ENCODE data around the gene CYP1B1.

CYP1B1 gene

GRCh38 chr2:38070438-38070837 lies 5.5 kb downstream of the CYP1B1 start:
- no peak overlapping the region for H3K9ac ChIP-seq (ENCODE audit: low read length)
- H2BK15ac ChIP-seq (replicated peaks; ENCODE audit: low read depth), result no peak overlapping the region
- H3K4me1 ChIP-seq (ENCODE audit: control insufficient read depth, low read depth, low read length), result peaks cover 5% of the 10 kb centered on the region
- no peak overlapping the region for H3K4ac ChIP-seq (ENCODE audit: low read depth, low read length)
- no peak overlapping the region for H2BK5ac ChIP-seq (ENCODE audit: low read length)
- DNase-seq, result no peak
- no CpG with 5 or more reads among the region's 3 CpGs for WGBS (ENCODE audit: extremely low coverage, insufficient coverage, low lambda C conversion rate)
- no peak overlapping the region for H3K4me2 ChIP-seq (ENCODE audit: low read length)
- no peaks in the 10 kb centered on the region for H3K79me1 ChIP-seq (ENCODE audit: low read length)
- H3K27me3 ChIP-seq (ENCODE audit: insufficient read depth, low read length, poor library complexity), result peaks cover 4% of the 10 kb centered on the region
- no peak overlapping the region for H3K56ac ChIP-seq (ENCODE audit: low read length)
- H4K8ac ChIP-seq (ENCODE audit: low read depth, low read length), result no peak overlapping the region
- H3K4me3 ChIP-seq (ENCODE audit: low read length), result no peak overlapping the region
- no peaks in the 10 kb centered on the region for H3K36me3 ChIP-seq (ENCODE audit: control insufficient read depth, insufficient read depth, low read length)
- H4K5ac ChIP-seq (ENCODE audit: low read length), result no peak overlapping the region
- no peak overlapping the region for H3K23ac ChIP-seq (ENCODE audit: low read length)
- H2BK120ac ChIP-seq (ENCODE audit: low read depth, low read length), result no peak overlapping the region
- H3K18ac ChIP-seq (ENCODE audit: low read length), result no peak overlapping the region
- no peaks in the 10 kb centered on the region for H3K79me2 ChIP-seq (ENCODE audit: control insufficient read depth, insufficient read depth, low read length)
- H3K27ac ChIP-seq (ENCODE audit: low read depth, low read length), result no peak overlapping the region
- no peak overlapping the region for H2AK5ac ChIP-seq (ENCODE audit: low read length)

- Histone ChIP-seq H2BK5ac (ENCODE audit: low read length) (no peak overlapping the region), H4K5ac (ENCODE audit: low read length) (no peak overlapping the region), H3K27me3 (ENCODE audit: insufficient read depth, low read length, poor library complexity) (no peaks in the 10 kb centered on the region), H3K27ac (ENCODE audit: low read depth, low read length) (no peak overlapping the region), H2AK5ac (ENCODE audit: low read length) (no peak overlapping the region), H3K56ac (ENCODE audit: low read length) (no peak overlapping the region), H3K4me2 (ENCODE audit: low read length) (no peak overlapping the region), H3K79me1 (ENCODE audit: low read length) (no peaks in the 10 kb centered on the region), H3K79me2 (ENCODE audit: control insufficient read depth, insufficient read depth, low read length) (no peaks in the 10 kb centered on the region), H3K18ac (ENCODE audit: low read length) (no peak overlapping the region), H3K4me3 (ENCODE audit: low read length) (no peak overlapping the region), H4K8ac (ENCODE audit: low read depth, low read length) (no peak overlapping the region), H2BK120ac (ENCODE audit: low read depth, low read length) (no peak overlapping the region), H3K4me1 (ENCODE audit: control insufficient read depth, low read depth, low read length) (no peaks in the 10 kb centered on the region), H3K36me3 (ENCODE audit: control insufficient read depth, insufficient read depth, low read length) (no peaks in the 10 kb centered on the region), H3K23ac (ENCODE audit: low read length) (no peak overlapping the region), H3K9ac (ENCODE audit: low read length) (no peak overlapping the region), H3K4ac (ENCODE audit: low read depth, low read length) (no peak overlapping the region), H2BK15ac (replicated peaks; ENCODE audit: low read depth) (no peak overlapping the region)
- DNase-seq, result no peak
- WGBS (ENCODE audit: extremely low coverage, insufficient coverage, low lambda C conversion rate), result no CpG with 5 or more reads among the region's 4 CpGs
Measured at GRCh38 chr2:38068234-38068633, 7.7 kb downstream of the CYP1B1 start.

GRCh38 chr2:38066421-38067115 lies 9.4 kb downstream of the CYP1B1 start:
- H3K9ac ChIP-seq (ENCODE audit: low read length), result no peak overlapping the region
- H3K4me2 ChIP-seq (ENCODE audit: low read length), result no peak overlapping the region
- H3K18ac ChIP-seq (ENCODE audit: low read length), result no peak overlapping the region
- no peak overlapping the region for H3K4ac ChIP-seq (ENCODE audit: low read depth, low read length)
- H3K23ac ChIP-seq (ENCODE audit: low read length), result no peak overlapping the region
- no peak overlapping the region for H4K5ac ChIP-seq (ENCODE audit: low read length)
- H2BK5ac ChIP-seq (ENCODE audit: low read length), result no peak overlapping the region
- H3K36me3 ChIP-seq (ENCODE audit: control insufficient read depth, insufficient read depth, low read length), result no peaks in the 10 kb centered on the region
- H3K4me1 ChIP-seq (ENCODE audit: control insufficient read depth, low read depth, low read length), result no peaks in the 10 kb centered on the region
- no peak overlapping the region for H2BK15ac ChIP-seq (replicated peaks; ENCODE audit: low read depth)
- WGBS (ENCODE audit: extremely low coverage, insufficient coverage, low lambda C conversion rate), result no CpG with 5 or more reads among the region's 6 CpGs
- H2BK120ac ChIP-seq (ENCODE audit: low read depth, low read length), result no peak overlapping the region
- H3K79me1 ChIP-seq (ENCODE audit: low read length), result no peaks in the 10 kb centered on the region
- H3K27me3 ChIP-seq (ENCODE audit: insufficient read depth, low read length, poor library complexity), result no peaks in the 10 kb centered on the region
- no peaks in the 10 kb centered on the region for H3K79me2 ChIP-seq (ENCODE audit: control insufficient read depth, insufficient read depth, low read length)
- no peak overlapping the region for H4K8ac ChIP-seq (ENCODE audit: low read depth, low read length)
- no peak overlapping the region for H3K56ac ChIP-seq (ENCODE audit: low read length)
- no peak overlapping the region for H2AK5ac ChIP-seq (ENCODE audit: low read length)
- DNase-seq, result no peak
- H3K27ac ChIP-seq (ENCODE audit: low read depth, low read length), result no peak overlapping the region
- H3K4me3 ChIP-seq (ENCODE audit: low read length), result no peak overlapping the region

GRCh38 chr2:38065502-38066135 lies 10.3 kb downstream of the CYP1B1 start:
- Histone ChIP-seq H3K4me1 (ENCODE audit: control insufficient read depth, low read depth, low read length) (no peaks in the 10 kb centered on the region), H3K79me1 (ENCODE audit: low read length) (no peaks in the 10 kb centered on the region), H3K4ac (ENCODE audit: low read depth, low read length) (no peak overlapping the region), H3K79me2 (ENCODE audit: control insufficient read depth, insufficient read depth, low read length) (no peaks in the 10 kb centered on the region), H3K27me3 (ENCODE audit: insufficient read depth, low read length, poor library complexity) (no peaks in the 10 kb centered on the region), H2AK5ac (ENCODE audit: low read length) (no peak overlapping the region), H4K8ac (ENCODE audit: low read depth, low read length) (no peak overlapping the region), H3K18ac (ENCODE audit: low read length) (no peak overlapping the region), H3K56ac (ENCODE audit: low read length) (no peak overlapping the region), H4K5ac (ENCODE audit: low read length) (no peak overlapping the region), H3K4me2 (ENCODE audit: low read length) (no peak overlapping the region), H3K4me3 (ENCODE audit: low read length) (no peak overlapping the region), H3K27ac (ENCODE audit: low read depth, low read length) (no peak overlapping the region), H2BK15ac (replicated peaks; ENCODE audit: low read depth) (no peak overlapping the region), H2BK5ac (ENCODE audit: low read length) (no peak overlapping the region), H3K36me3 (ENCODE audit: control insufficient read depth, insufficient read depth, low read length) (no peaks in the 10 kb centered on the region), H3K9ac (ENCODE audit: low read length) (no peak overlapping the region), H2BK120ac (ENCODE audit: low read depth, low read length) (no peak overlapping the region), H3K23ac (ENCODE audit: low read length) (no peak overlapping the region)
- no CpG with 5 or more reads among the region's 6 CpGs for WGBS (ENCODE audit: extremely low coverage, insufficient coverage, low lambda C conversion rate)
- no peak for DNase-seq

GRCh38 chr2:38064801-38065501 lies 11.0 kb downstream of the CYP1B1 start:
- no peak overlapping the region for H2BK15ac ChIP-seq (replicated peaks; ENCODE audit: low read depth)
- no peak for DNase-seq
- H3K4me3 ChIP-seq (ENCODE audit: low read length), result no peak overlapping the region
- no CpG with 5 or more reads among the region's 5 CpGs for WGBS (ENCODE audit: extremely low coverage, insufficient coverage, low lambda C conversion rate)
- no peak overlapping the region for H2BK120ac ChIP-seq (ENCODE audit: low read depth, low read length)
- H4K5ac ChIP-seq (ENCODE audit: low read length), result no peak overlapping the region
- H3K27me3 ChIP-seq (ENCODE audit: insufficient read depth, low read length, poor library complexity), result no peaks in the 10 kb centered on the region
- H3K36me3 ChIP-seq (ENCODE audit: control insufficient read depth, insufficient read depth, low read length), result no peaks in the 10 kb centered on the region
- H3K4ac ChIP-seq (ENCODE audit: low read depth, low read length), result no peak overlapping the region
- H2AK5ac ChIP-seq (ENCODE audit: low read length), result no peak overlapping the region
- H3K23ac ChIP-seq (ENCODE audit: low read length), result no peak overlapping the region
- no peak overlapping the region for H4K8ac ChIP-seq (ENCODE audit: low read depth, low read length)
- no peaks in the 10 kb centered on the region for H3K4me1 ChIP-seq (ENCODE audit: control insufficient read depth, low read depth, low read length)
- H3K18ac ChIP-seq (ENCODE audit: low read length), result no peak overlapping the region
- H2BK5ac ChIP-seq (ENCODE audit: low read length), result no peak overlapping the region
- no peak overlapping the region for H3K9ac ChIP-seq (ENCODE audit: low read length)
- no peak overlapping the region for H3K27ac ChIP-seq (ENCODE audit: low read depth, low read length)
- no peaks in the 10 kb centered on the region for H3K79me2 ChIP-seq (ENCODE audit: control insufficient read depth, insufficient read depth, low read length)
- H3K79me1 ChIP-seq (ENCODE audit: low read length), result no peaks in the 10 kb centered on the region
- H3K4me2 ChIP-seq (ENCODE audit: low read length), result no peak overlapping the region
- H3K56ac ChIP-seq (ENCODE audit: low read length), result no peak overlapping the region

All from mesendoderm (in vitro differentiated cells).